Measurements from ENCODE around the gene ATF4. TPM values are rescaled to one million over a fixed set of nuclear protein-coding genes. Genes with fewer than 3 reads are reported as not detected.
A peak's percentile ranks its signal among the peaks of the same experiment; 100 is the strongest.

The ATF4 gene
- total and polyA plus RNA-seq, 2 of the 8 experiments (the other 6 are each of a cell fraction or from before 2014, with no cell fraction given): 553 to 704 TPM

- H4K8ac ChIP-seq (ENCODE audit: extremely low read depth, insufficient read depth, low read length): no peak overlapping the region
- no peak overlapping the region for H3K23ac ChIP-seq (ENCODE audit: insufficient read length)
- no peak overlapping the region for H3K27ac ChIP-seq (ENCODE audit: low read depth, low read length)
- no peaks in the 10 kb centered on the region for H3K79me1 ChIP-seq (ENCODE audit: low read depth, low read length)
- H3K4me3 ChIP-seq (ENCODE audit: extremely low read depth in 1 of 4, insufficient read depth in 2 of 4, low read depth in 3 of 4, low read length in 4 of 4): no peak overlapping the region
- no peak overlapping the region for H3K18ac ChIP-seq (ENCODE audit: extremely low read depth, low read length)
- H2AFZ ChIP-seq (ENCODE audit: low read length): no peak overlapping the region
- H4K91ac ChIP-seq (replicated peaks; ENCODE audit: insufficient read length, low read length): no peak overlapping the region
- no peaks in the 10 kb centered on the region for H3K36me3 ChIP-seq (ENCODE audit: control insufficient read depth in 2 of 4, insufficient read depth in 4 of 4, low read length in 3 of 4)
- H2BK15ac ChIP-seq (ENCODE audit: low read length): no peak overlapping the region
- DNase-seq (ENCODE audit: low read depth in 1 of 2, low spot score in 2 of 2) (no peak), FAIRE-seq (no peak)
- no peak overlapping the region for H2AK5ac ChIP-seq (ENCODE audit: low read depth, low read length)
- CTCF ChIA-PET (ENCODE audit: partially characterized antibody): interaction anchor here (1.0 to 8.2 kb wide), 4 partner anchors 11 to 490 kb away, joined by 3 to 50 read pairs (median 14); no protein-coding TSS in a partner anchor
- peaks cover 0 to 15% (median 11%) of the 10 kb centered on the region in 4 experiments; a peak in 6 of 7 replicates for H3K27me3 ChIP-seq (replicated peaks in 1 of 4; ENCODE audit: control insufficient read depth in 3 of 4, extremely low read depth in 1 of 4, insufficient read depth in 3 of 4, low read length in 3 of 4)
- no peak overlapping the region for H2BK5ac ChIP-seq (ENCODE audit: low read depth, low read length)
- H2BK20ac ChIP-seq (ENCODE audit: low read length): no peak overlapping the region
- POLR2A ChIA-PET (ENCODE audit: partially characterized antibody): interaction anchor here (0.9 kb wide), 1 partner anchor 396 kb away, joined by 3 read pairs; no protein-coding TSS in a partner anchor
- peaks cover 0 to 3% of the 10 kb centered on the region in 2 experiments for H4K20me1 ChIP-seq (replicated peaks in 1 of 2; ENCODE audit: control insufficient read depth in 1 of 2, insufficient read depth in 2 of 2, low read length in 2 of 2)
- no peak overlapping the region for H3K4me2 ChIP-seq (ENCODE audit: insufficient read depth in 1 of 2, low read depth in 2 of 2, low read length in 2 of 2)
- no peak overlapping the region for H3K56ac ChIP-seq (replicated peaks; ENCODE audit: insufficient read length, low read depth, low read length)
- H3K4me1 ChIP-seq (replicated peaks in 1 of 4; ENCODE audit: control insufficient read depth in 3 of 4, insufficient read depth in 4 of 4, low read length in 3 of 4): no peaks in the 10 kb centered on the region; a peak in 1 of 7 replicates
- H3K9ac ChIP-seq (replicated peaks in 1 of 4; ENCODE audit: extremely low read depth in 1 of 4, low read depth in 3 of 4, low read length in 3 of 4): no peak overlapping the region
- no peak overlapping the region for H4K5ac ChIP-seq (ENCODE audit: insufficient read length, low read depth, low read length)
- H3K4ac ChIP-seq (replicated peaks; ENCODE audit: insufficient read length, low read depth, low read length): no peak overlapping the region
- WGBS, 2 experiments (ENCODE audit: extremely low coverage in 1 of 2, insufficient coverage in 1 of 2, insufficient read length in 1 of 2, insufficient replicate concordance in 2 of 2, low coverage in 1 of 2, low lambda C conversion rate in 2 of 2, missing lambda C conversion rate in 1 of 2): 72% methylated on average over 5 of the region's 5 CpGs; no CpG with 5 or more reads in 1 of the 2 experiments
- H2BK120ac ChIP-seq (replicated peaks; ENCODE audit: low read depth, low read length): no peak overlapping the region
- H3K23me2 ChIP-seq (ENCODE audit: low read depth, low read length): no peaks in the 10 kb centered on the region; the same call in 1 of the 2 replicates
- H2BK12ac ChIP-seq (ENCODE audit: low read depth, low read length): no peak overlapping the region
- H3K9me3 ChIP-seq (ENCODE audit: insufficient read depth in 2 of 2, low read depth in 1 of 2, low read length in 1 of 2): no peaks in the 10 kb centered on the region
- peak; percentile 46; the same call in 1 of the 2 replicates for TF ChIP-seq JUND (IDR thresholded peaks at IDR 0.05; ENCODE audit: low read length)
- TF ChIP-seq, protein P1, sequence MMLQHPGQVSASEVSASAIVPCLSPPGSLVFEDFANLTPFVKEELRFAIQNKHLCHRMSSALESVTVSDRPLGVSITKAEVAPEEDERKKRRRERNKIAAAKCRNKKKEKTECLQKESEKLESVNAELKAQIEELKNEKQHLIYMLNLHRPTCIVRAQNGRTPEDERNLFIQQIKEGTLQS (IDR thresholded peaks at IDR 0.05; ENCODE audit: insufficient read depth, low read depth, low read length): no peak
- H3K79me2 ChIP-seq (ENCODE audit: control insufficient read depth in 1 of 2, insufficient read depth in 2 of 2, low read length in 2 of 2): no peaks in the 10 kb centered on the region
- H3K14ac ChIP-seq (ENCODE audit: insufficient read length): no peak overlapping the region
Observed at GRCh38 chr22:39546889-39547586, 26.7 kb downstream of the ATF4 start.

All from H1 (cell line).